MM.1S (cell line): Measurements from ENCODE around the gene PTPRK.

Experiments
- EZH2 ChIP-seq: fragments of 300-600 bp; sonication (generic); optimal IDR thresholded peaks from 2 replicates; pipeline ENCODE3; 2017; ENCODE audit warnings: low read depth, mild to moderate bottlenecking, antibody characterized with exemption, low read length, mixed read lengths
- EZH2phosphoT487 ChIP-seq: fragments of 300-600 bp; sonication (generic); IDR thresholded peaks from 2 replicates; pipeline ENCODE4 v1.6.1; 2018; ENCODE audit warnings: antibody characterized with exemption, low read length
- TF ChIP-seq, protein P1 (sequence below): fragments of 300-600 bp; sonication (generic); IDR thresholded peaks from 2 replicates; pipeline ENCODE4 v1.5.1; 2016; ENCODE audit warnings: antibody characterized with exemption, low read length, mixed read lengths

DNA sequence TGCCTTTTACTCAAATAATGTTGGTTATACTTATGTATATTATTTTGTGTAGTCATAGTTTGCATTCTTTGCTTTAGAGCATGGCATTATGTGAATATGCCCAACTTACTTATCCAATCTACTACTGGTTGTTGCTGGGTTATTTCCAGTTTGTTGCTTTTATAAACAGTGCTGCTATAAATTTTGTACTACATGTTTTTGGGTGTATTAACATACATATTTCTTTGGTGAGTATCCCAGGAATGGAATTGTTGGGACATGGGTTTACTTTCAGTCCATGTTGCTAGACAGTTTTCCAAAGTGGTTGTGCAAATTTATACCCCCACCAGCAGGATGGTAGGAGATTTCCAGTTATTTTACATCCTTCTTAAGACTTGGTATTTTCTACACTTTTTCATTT lies 462.5 kb downstream of the PTPRK start:
- TF ChIP-seq, protein P1, sequence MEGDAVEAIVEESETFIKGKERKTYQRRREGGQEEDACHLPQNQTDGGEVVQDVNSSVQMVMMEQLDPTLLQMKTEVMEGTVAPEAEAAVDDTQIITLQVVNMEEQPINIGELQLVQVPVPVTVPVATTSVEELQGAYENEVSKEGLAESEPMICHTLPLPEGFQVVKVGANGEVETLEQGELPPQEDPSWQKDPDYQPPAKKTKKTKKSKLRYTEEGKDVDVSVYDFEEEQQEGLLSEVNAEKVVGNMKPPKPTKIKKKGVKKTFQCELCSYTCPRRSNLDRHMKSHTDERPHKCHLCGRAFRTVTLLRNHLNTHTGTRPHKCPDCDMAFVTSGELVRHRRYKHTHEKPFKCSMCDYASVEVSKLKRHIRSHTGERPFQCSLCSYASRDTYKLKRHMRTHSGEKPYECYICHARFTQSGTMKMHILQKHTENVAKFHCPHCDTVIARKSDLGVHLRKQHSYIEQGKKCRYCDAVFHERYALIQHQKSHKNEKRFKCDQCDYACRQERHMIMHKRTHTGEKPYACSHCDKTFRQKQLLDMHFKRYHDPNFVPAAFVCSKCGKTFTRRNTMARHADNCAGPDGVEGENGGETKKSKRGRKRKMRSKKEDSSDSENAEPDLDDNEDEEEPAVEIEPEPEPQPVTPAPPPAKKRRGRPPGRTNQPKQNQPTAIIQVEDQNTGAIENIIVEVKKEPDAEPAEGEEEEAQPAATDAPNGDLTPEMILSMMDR: no peak
- TF ChIP-seq EZH2: no peak
- TF ChIP-seq EZH2phosphoT487: no peak
